Measurements from ENCODE around the gene PKP1.

- no peak for TF ChIP-seq POLR2A (IDR thresholded peaks at IDR 0.05; ENCODE audit: low read length)
- no peak for TF ChIP-seq GATA1 (IDR thresholded peaks at IDR 0.05; ENCODE audit: low read depth, low read length)
Observed at GRCh38 chr1:201344206-201345080, 61.1 kb downstream of the PKP1 start.

All from erythroblast (primary cell).